TTC549 (cell line): ENCODE data around the gene SPDYA.
"Not testable (repeated sequence)": the region's sequence is repeated elsewhere in the genome, so short reads cannot be mapped to it uniquely, and the experiment has no call there.

ENCODE experiments used
- FAIRE-seq: peaks from 2 replicates; lab custom pipeline; 2012; peaks lifted over from hg19 to GRCh38; lab: Jason Lieb, UNC

SPDYA gene

DNA sequence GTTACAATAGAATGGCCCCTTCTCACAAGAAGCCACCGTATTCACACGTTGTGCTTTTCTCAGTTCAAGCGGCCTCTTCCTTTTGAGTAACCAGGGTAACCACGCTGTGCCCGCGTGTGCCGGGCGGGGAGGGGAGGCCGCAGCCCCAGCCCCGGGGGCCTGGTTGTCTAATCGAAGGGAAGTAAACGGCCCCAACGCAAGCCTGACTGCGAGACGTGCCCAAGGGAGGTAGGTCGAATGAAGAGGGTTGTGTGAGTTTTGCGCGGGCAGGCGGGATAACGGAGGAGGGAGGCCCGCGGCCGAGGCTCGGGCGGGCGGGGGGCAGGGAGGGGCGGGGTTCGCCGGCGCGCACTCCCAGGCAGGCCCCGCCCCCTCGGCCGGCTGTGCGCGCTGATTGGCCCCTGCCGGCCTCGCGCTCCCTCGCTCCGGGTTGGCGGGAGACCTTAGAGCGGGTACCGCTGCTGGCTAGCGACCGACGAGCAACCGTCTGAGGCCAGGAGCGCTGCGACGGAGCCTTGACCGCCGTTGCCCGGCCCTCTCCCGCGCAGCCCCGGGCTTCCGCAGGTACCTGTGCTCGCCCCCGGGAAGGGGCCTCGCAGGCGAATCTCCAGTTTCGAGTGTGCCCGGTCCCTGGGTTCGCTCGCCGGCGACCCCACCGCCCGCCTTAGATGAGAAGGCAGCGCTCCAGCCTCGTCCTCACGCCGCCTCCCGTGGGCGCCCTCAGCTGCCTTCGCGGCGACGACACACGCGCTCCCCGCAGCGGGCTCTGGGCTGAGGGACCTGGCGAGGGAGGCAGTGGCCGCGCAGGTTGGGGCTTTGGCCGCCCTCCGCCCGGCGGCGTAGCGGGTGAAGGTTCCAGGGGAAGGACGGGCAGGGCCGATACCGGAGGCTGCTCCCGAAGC, at the start of gene SPDYA:
Gene SPDYA (plus strand): TSS at position 451 of the 902 bp plus-strand sequence. CDS start 5,181 bp downstream, outside the sequence.
- no peak for FAIRE-seq

DNA sequence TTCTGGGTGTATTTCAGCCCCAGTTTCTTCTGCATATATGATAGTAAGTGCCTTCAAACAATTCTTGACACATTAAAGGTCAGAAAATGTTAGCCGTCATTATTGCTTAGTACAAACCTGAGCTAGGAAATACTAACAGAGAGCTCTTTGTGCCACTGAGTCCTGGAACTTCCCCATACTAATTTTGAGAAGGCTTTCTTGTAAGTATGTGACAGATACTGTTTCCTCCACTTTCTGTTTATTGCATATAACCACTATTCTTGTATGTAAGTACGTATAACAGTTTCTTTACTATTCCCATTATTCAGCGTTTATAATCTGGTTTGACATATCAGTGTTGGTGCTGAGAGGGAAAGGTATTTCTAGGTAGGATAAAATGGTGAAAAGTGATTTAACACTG, 49.2 kb upstream of the SPDYA start:
- FAIRE-seq, result no peak

DNA sequence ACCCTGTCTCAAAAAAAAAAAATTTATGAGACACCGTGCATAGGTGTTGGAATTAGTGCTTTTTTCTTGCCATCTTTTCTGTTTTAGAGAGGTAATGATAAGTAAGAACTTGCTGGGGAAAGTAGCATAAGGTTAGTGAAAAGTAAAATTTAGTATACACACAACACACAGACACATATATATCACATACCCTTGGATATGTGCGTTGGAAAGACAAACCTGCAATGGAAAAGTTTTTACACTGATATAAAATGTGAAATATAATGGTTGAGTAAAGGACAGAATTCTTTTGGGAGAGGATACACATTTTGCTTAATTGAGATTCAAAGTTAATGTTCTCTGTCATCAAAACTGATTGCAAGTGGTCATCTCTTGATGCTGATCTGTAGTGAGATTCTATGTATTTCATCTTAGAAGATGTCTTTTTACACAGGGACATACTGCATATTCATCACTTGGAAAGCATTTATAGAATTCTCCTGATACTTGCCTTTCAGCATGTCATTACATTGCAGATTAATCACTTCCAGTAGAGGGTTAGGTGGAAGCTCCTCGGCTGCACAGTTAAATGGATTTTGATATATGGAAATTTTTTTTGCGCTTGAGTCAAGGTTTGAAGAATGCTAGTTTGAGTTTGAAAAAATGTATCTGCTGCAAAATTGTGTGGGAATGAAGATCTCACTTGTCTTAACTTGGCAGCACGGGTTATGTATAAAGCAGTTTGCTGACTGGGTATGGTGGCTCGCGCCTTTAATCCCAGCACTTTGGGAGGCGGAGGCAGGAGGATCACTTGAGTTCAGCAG, 45.5 kb upstream of the SPDYA start:
- FAIRE-seq, result no peak

GRCh38 chr2:28766070-28766469, 44.6 kb upstream of the SPDYA start:
- FAIRE-seq, result no peak

- no peak for FAIRE-seq
Observed at GRCh38 chr2:28767337-28767736, 43.3 kb upstream of the SPDYA start.

GRCh38 chr2:28768422-28768821, 42.2 kb upstream of the SPDYA start:
- no peak for FAIRE-seq

DNA sequence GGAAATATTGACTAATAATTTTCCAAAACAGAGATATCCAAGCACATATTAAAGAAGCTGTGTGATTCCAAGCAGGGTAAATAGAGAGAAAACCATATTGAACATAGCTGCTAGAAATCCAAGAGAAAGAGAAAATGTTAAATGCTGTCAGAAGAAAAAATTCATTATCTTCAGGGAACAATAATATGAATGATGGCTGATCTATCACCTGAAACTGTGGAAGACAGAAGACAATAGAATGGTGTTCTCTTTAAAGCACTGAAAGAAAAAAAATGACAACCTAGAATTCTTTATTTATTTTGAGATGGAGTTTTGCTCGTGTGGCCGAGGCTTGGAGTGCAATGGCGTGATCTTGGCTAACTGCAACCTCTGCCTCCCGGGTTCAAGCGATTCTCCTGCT, 41.7 kb upstream of the SPDYA start:
- FAIRE-seq, result no peak

- no peak for FAIRE-seq
Observed at GRCh38 chr2:28772351-28772750, 38.3 kb upstream of the SPDYA start.

- FAIRE-seq, result no peak
Observed at GRCh38 chr2:28776471-28776870, 34.2 kb upstream of the SPDYA start.

- no peak for FAIRE-seq
Observed at GRCh38 chr2:28778392-28778791, 32.2 kb upstream of the SPDYA start.

- FAIRE-seq, result no peak
Observed at GRCh38 chr2:28779001-28779400, 31.6 kb upstream of the SPDYA start.

GRCh38 chr2:28780496-28780895, 30.1 kb upstream of the SPDYA start:
- no peak for FAIRE-seq

- FAIRE-seq, result no peak
Observed at GRCh38 chr2:28782423-28782822, 28.2 kb upstream of the SPDYA start.

DNA sequence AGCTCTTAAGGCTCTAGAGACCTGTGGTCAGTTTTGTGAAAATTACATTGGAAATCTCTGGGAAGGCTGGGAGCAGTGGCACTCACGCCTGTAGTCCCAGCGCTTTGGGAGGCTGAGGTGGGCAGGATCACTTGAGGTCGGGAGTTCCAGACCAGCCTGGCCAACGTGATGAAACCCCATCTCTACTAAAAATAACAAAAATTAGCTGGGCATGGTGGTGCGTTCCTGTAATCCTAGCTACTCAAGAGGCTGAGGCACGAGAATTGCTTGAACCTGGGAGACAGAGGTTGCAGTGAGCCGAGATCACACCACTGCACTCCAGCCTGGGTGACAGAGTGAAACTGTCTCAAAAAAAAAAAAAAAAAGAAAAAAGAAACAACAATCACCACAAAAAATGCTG, 26.1 kb upstream of the SPDYA start:
- not testable (repeated sequence) for FAIRE-seq

GRCh38 chr2:28796620-28797019, 14.0 kb upstream of the SPDYA start:
- FAIRE-seq, result no peak

- FAIRE-seq, result no peak
Observed at GRCh38 chr2:28801726-28802125, 8.9 kb upstream of the SPDYA start.

- no peak for FAIRE-seq
Observed at GRCh38 chr2:28802975-28803429, 7.6 kb upstream of the SPDYA start.

- no peak for FAIRE-seq
Observed at GRCh38 chr2:28809927-28810326, 707 bp upstream of the SPDYA start.

DNA sequence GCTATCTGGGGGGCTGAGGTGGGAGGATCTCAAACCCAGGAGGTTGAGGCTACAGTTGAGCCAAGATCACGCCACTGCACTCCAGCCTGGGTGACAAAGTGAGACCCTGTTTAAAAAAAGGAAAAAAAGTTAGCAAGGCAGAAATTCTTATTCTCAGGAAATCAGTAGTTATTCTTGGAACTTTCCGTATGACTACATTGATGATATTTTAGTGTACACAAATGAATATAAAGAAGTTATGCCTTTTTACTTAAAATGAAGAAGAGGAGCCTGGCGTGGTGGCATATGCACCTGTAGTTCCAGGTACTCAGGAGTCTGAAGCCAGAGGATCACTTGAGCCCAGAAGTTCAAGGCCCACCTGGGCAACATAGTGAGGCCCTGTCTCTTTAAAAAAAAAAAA, 7.4 kb downstream of the SPDYA start:
- no peak for FAIRE-seq

GRCh38 chr2:28821295-28821958, 10.8 kb downstream of the SPDYA start:
- peak; percentile 92 for FAIRE-seq

- no peak for FAIRE-seq
Observed at GRCh38 chr2:28822036-28822435, 11.4 kb downstream of the SPDYA start.

DNA sequence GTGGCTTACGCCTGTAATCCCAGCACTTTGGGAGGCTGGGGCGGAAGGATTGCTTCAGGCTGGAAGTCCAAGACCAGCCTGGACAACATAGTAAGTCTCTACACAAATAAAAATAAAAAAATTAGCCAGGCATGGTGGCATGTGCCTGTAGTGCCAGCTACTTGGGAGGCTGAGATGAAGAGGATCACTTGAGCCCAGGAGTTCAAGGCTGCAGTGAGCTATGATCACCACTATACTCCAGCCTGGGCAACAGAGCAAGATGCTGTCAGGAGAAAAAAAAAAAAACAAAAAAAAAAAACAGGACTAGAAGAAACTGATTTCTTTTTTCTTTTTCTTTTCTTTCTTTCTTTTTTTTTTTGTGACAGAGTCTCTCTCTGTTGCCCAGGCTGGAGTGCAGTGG, 13.6 kb downstream of the SPDYA start:
- FAIRE-seq, result no peak

DNA sequence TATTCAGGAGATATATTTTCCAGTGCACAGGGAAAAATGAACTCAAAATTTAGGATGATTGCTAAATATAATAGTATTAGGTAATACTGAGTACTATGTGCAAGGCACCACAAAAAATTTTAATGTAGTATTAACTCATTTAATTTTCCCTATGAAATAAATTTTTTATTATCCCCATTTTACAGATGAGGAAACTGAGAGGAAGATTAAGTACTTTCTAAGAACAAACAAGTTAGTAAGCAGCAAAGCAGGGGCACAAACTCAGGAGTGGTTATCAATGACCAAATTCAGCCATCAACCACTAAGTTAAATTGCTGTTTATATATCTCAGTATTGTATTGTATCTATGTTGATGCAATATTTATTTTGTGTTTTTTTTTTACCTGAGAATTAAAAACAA, 14.2 kb downstream of the SPDYA start:
- no peak for FAIRE-seq
